ENCODE data around the gene XDH.

DNA sequence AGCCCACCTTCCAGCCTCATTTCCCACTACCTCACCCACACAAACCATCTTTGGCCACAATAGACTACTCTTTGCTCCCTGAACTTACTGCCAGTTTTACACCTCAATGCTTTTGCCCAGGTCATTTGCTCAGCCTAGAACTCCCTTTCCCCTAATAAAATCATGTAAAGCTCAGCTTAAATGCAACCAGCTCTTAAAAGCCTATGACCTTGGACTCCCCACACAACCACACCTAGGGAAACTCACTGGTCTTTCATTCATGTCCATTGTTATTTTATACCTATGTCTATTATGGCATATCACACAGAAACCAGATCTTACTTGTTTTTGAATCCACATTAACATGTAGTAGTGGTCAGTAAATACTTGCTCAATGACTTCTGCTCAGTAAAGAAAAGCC, 14.5 kb upstream of the XDH start:
- TF ChIP-seq, protein P1, sequence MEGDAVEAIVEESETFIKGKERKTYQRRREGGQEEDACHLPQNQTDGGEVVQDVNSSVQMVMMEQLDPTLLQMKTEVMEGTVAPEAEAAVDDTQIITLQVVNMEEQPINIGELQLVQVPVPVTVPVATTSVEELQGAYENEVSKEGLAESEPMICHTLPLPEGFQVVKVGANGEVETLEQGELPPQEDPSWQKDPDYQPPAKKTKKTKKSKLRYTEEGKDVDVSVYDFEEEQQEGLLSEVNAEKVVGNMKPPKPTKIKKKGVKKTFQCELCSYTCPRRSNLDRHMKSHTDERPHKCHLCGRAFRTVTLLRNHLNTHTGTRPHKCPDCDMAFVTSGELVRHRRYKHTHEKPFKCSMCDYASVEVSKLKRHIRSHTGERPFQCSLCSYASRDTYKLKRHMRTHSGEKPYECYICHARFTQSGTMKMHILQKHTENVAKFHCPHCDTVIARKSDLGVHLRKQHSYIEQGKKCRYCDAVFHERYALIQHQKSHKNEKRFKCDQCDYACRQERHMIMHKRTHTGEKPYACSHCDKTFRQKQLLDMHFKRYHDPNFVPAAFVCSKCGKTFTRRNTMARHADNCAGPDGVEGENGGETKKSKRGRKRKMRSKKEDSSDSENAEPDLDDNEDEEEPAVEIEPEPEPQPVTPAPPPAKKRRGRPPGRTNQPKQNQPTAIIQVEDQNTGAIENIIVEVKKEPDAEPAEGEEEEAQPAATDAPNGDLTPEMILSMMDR (conservative IDR thresholded peaks at IDR 0.05; ENCODE audit: low read depth, low read length): no peak
- TF ChIP-seq EZH2 (IDR thresholded peaks at IDR 0.05; ENCODE audit: low read length, unreplicated experiment): no peak
